GM21423 (cell line): ENCODE data around the gene SRRD.
"Not testable (repeated sequence)": the region's sequence is repeated elsewhere in the genome, so short reads cannot be mapped to it uniquely, and the experiment has no call there.

ENCODE experiments used
- ATAC-seq: cut with Tn5 transposase; IDR thresholded peaks from one replicate; pipeline ENCODE4 v1.9.1; 2021; ENCODE audit warnings: mild to moderate bottlenecking, moderate library complexity; ENCODE audit not compliant: unreplicated experiment

SRRD gene

DNA sequence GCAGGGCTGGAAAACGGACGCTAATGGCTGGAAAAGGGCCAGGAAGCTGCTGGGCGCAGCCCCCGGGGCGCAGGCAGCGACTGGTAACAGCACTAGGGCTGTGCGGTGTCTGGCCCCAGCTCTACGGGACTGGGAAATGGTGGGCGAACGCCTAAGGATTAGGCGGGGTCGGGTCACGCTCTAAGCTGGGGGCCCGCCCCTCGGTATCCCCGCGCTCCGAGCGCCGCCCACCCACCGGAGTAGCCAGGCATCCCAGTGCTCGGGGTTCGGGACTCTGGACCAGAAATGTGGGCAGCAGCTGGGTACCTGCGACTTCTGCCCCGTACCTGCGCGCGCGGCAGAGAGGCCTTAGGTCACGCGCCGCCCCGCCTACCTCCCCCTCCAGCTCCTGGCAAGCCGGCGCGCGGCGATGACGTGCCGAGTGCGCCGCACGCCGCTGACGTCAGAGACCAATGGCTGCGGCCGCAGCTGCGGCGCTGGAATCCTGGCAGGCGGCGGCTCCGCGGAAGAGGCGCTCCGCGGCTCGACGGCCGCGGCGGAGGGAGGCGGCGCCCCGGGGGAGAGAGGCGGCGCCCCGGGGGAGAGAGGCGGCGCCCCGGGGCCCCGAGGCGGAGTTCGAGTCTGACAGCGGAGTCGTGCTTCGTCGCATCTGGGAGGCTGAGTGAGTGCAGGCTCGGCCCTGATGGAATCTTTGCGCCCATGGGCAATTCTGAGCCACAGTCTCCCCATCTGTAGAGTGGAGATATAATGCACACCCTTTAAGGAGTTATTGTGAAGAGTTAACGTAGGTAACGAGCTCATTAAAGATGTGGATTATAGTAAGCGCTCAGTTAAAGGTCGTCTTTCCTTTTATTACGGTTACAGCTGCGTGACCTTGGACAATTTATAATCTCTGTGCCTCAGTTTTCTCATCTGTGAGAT is at the start of gene SRRD, which contains the start of gene HPS4:
SRRD (plus strand) TSS at position 439 of the 921 bp plus-strand sequence; CDS start at position 453, 14 bp downstream.
HPS4 (minus strand) TSS at position 345 of the 921 bp plus-strand sequence. CDS start 2,021 bp downstream, outside the sequence.
- ATAC-seq, result peak; percentile 69

GRCh38 chr22:26435327-26436093 is 48.2 kb upstream of the SRRD start:
- no peak for ATAC-seq

DNA sequence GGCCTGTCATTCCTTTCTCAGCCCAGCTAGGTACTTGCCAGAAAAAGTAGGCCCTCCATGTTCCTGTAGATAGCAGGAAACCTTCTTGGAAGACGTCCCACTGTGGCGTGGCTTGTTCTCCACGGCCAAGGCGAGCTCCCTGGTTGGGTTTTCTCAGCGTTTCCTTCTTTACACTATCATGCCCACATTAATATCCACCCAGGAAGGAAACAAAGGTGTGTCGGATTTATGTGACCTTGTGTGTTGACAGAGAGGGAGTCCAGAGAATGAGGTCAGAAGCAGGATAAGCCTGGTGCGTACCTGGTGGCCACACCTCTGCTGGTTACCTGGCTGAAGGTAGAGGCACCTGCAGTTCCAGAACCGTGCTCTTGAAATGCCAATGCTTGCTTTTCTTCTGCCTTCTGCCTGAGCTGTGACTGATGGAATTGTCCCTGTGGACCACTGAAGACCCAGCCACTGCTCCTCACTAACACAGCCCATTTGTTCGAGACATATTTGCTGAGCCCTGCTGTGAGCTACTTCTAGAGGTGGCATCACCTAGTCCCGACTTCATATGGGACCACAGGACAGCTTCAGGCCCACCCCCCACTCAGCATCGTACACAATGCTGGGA is 46.7 kb upstream of the SRRD start:
- ATAC-seq, result no peak

GRCh38 chr22:26437694-26438392 is 45.8 kb upstream of the SRRD start:
- no peak for ATAC-seq

GRCh38 chr22:26438776-26439175 is 44.9 kb upstream of the SRRD start:
- not testable (repeated sequence) for ATAC-seq

DNA sequence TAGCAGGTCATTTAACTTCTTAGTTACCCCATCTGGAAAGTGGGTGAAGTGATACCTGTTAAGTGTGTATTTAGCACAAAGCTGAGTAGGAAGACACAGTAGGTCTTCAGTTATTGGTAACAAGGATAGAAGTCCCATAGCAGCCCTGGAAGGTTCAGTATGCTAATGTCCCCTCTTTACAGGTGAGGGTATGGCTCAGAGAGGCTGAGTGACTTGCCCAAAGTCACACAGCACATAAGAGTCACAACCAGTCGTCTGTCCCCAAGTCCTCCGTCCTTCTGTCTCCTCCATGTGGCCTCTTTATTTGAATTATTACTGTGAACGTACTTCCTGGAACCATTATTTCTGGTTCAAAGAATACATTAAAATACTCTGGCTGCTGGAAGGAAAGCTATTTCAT is 44.1 kb upstream of the SRRD start:
- no peak for ATAC-seq

GRCh38 chr22:26442086-26442756 is 41.5 kb upstream of the SRRD start:
- ATAC-seq, result no peak

GRCh38 chr22:26443901-26444690 is 39.6 kb upstream of the SRRD start:
- no peak for ATAC-seq

DNA sequence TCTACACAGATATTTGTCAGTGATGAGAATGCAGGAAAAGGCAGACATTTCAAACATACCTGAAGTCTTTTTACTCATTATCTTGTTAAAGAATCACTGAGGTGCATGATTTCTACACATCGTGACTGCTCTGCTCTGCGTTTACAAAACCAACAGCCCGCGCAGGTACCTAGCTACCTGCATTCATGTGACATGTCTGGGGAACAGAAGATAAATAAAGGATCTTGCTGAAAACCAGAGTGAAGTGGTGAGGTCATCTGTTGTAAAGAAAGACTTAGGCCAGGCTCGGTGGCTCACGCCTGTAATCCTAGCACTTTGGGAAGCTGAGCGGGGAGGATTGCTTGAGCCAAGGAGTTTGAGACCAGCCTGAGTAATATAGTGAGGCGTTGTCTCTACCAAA is 38.9 kb upstream of the SRRD start:
- no peak for ATAC-seq

GRCh38 chr22:26445577-26446275 is 38.0 kb upstream of the SRRD start:
- no peak for ATAC-seq

GRCh38 chr22:26446808-26447515 is 36.7 kb upstream of the SRRD start:
- no peak for ATAC-seq

DNA sequence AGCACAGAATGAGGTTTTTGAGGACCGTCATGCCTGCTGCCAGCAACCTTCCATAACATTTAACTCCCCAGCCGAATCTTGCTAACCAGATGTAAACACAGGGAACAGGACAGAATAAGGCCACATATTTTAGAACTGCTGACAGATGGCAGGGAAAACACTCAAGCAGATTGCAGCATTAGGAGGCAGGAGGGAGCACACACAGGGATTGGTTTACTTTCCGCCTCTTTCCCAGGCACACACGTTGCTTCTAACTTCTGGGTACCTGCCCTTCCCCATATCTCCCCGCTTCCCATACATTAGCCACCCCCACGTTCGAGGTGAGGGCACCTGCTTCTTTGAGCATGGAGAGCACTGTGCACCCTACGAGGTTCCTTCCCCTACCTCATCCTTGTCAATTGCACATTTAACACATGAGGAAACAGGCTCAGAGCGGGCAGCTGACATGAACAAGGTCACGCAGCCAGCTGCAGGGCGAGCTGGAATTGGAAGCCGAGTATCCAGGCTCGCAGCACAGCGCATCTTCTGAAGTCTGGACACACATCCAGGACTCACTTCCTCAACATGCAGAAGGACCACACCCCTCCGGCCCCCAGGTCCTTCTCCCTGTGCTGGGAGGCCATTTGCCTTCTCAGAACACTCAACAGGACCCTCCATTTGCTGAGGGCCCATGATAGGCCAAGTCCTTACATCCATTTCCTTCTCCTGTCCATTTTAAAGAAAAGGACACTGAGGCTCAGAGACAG is 35.9 kb upstream of the SRRD start:
- no peak for ATAC-seq

DNA sequence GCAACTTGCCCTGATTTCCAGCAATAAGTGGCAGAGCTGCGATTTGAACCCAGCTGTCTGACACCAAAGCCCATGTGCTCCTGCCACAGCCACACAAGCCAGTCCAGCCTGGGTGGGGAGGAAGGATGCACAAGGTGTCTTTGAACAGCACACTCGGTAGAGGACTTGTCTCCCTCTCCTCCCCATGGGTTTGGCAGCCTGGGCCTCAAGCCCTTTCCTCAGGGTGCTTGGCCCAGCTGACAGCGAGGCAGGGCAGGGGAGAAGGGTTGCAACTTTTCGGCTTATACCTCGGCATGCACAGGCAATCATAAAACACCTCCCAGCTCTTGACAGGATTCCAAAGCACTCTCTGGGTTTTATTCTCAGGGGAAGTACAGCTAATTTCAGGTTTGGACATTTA is 35.3 kb upstream of the SRRD start:
- no peak for ATAC-seq

GRCh38 chr22:26448941-26449340 is 34.7 kb upstream of the SRRD start:
- ATAC-seq, result no peak

DNA sequence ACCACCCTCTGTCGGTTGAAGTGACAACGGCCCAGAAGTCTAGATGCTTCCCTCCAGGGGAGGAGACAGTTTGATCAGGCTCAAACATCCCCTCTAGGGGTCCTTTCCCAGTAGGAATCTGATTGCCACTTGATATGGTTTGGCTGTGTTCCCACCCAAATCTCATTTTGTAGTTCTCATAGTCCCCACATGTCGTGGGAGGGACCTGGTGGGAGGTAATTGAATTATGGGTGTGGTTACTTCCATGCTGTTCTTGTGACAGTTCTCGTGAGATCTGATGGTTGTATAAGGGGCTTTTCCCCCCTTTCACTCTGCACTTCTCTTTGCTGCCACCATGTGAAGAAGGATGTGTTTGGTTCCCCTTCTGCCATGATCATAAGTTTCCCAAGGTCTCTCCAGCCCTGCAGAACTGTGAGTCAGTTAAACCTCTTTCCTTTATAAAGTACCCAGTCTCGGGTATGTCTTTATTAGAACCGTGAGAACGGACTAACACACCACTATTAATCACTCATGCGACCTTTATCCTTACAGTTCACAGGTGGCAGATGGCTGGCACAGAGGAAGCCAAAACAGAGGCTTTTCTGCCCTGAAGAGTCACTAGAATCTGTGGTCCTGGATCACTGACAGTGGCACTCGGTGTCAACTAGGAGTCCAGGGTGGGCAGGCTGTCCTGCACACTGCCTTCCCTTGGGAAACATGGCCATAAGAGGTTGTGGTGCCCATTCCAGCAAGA is 33.1 kb upstream of the SRRD start:
- no peak for ATAC-seq

DNA sequence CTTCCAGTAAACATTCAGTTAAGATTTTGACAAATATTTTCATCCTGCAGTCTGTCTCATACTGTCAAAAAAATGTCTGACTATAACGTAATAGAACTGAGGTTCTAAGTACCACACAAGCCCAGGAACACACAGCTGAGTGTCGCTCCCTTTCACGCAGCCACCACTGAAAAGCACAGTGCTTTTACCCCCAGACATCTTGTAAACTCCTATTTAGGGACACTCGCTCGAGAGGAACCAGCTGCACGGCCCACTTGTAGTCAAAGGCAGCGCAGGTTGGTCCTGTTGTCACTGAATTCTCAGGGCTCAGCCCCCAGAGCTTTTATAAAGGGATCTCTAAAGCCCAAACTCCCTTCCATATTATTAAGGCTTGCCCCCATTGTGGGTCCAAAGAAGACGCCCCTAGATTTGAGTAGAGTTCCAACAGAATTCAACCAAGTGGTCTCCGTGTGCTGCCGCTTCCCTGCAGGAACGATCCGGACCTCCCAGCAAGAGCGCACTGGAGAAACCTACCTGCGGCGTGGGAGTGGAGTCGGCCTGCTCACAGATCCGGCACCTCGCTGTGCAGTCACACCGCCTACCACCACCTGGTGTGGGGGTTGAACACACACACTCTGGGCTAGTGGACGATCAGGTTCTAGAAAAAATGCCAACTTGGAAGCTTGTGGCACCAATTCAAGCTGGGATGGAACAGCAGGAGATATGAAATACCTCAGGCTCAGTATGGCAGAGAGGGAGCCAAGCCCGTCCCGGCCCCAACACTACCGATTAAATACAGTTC is 31.3 kb upstream of the SRRD start:
- ATAC-seq, result no peak
